HG02840 (cell line): Measurements from ENCODE around the gene THSD7B.
"Not testable (repeated sequence)": the region's sequence is repeated elsewhere in the genome, so short reads cannot be mapped to it uniquely, and the experiment has no call there.

Experiments used
- ATAC-seq: cut with Tn5 transposase; IDR thresholded peaks from one replicate; pipeline ENCODE4 v1.9.1; 2021; ENCODE audit warnings: mild to moderate bottlenecking, moderate library complexity, moderate number of reproducible peaks; ENCODE audit not compliant: unreplicated experiment, low FRiP score

Gene THSD7B

GRCh38 chr2:137321566-137321965 is 556.2 kb downstream of the THSD7B start:
- no peak for ATAC-seq

DNA sequence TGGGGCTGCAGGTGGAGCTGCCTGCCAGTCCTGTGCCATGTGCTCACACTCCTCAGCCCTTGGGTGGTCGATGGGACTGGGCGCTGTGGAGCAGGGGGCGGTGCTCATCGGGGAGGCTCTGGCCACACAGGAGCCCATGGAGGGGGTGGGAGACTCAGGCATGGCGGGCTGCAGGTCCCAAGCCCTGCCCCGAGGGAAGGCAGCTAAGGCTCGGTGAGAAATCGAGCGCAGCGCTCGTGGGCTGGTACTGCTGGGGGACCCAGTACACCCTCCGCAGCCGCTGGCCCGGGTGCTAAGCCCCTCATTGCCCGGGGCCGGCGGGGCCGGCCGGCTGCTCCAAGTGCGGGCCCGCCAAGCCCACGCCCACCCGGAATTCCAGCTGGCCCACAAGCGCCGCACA is 566.2 kb downstream of the THSD7B start:
- not testable (repeated sequence) for ATAC-seq

GRCh38 chr2:137333386-137334165 is 568.2 kb downstream of the THSD7B start:
- ATAC-seq, result no peak

DNA sequence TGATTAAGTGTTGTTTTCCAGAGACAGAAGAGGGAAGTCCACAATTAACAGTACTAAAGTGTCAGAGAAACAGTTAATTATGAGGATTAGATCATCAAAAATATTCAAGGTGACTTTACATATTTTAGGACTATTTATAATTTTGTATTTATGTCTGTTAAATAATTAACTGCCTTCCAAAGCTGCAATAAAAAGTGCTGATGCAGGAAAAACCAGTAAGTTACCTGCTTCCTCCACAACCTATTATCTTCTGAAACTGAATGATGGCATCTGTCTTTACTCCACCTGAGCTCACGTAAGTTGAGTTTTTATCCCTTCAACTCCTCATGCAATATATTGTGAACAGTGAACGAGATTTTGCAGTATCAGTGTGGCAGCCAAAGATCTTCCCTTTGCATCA is 570.7 kb downstream of the THSD7B start:
- no peak for ATAC-seq

- ATAC-seq, result no peak
Observed at GRCh38 chr2:137339051-137339450, 573.7 kb downstream of the THSD7B start.

DNA sequence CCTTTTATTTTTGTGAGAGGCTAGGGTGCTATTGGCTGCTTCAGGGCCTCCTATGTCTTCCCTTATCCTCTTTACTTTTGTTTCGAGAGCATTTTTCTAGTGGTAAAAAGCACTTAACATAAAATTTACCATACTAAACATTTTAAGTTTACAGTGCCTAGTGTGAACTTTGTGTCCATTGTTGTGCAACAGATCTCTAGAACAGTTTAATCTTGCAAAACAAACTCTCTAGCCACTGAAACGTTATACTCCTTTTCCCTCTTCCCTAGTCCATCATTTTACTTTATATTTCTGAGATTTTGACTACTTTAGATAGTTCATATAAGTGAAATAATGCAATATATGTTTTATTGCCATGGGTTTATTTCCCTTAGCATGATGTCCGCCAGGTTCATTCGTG is 580.6 kb downstream of the THSD7B start:
- ATAC-seq, result no peak

- ATAC-seq, result no peak
Observed at GRCh38 chr2:137348301-137348700, 583.0 kb downstream of the THSD7B start.

DNA sequence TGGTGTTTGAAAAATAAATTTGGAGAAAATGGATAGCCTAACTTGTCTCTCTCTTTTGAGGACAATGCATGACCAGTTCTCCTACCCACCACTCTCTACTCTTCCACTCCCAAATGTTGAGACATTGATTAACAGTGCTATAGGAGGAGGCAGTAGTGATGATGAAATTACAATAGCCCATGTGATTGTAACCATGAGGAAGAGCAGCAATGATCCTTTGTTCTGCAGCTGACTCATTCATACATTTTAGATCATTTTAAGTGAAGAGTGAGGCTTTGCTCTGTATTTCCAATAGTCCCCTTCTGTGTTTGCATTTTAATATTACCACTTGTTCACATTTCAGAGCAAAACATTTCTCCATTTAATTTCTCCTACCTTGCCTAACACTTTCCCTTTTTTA is 592.3 kb downstream of the THSD7B start:
- ATAC-seq, result no peak

- ATAC-seq, result no peak
Observed at GRCh38 chr2:137367361-137367760, 602.0 kb downstream of the THSD7B start.

GRCh38 chr2:137369106-137369505 is 603.8 kb downstream of the THSD7B start:
- no peak for ATAC-seq

GRCh38 chr2:137379186-137379585 is 613.8 kb downstream of the THSD7B start:
- ATAC-seq, result no peak

- no peak for ATAC-seq
Observed at GRCh38 chr2:137380610-137381009, 615.3 kb downstream of the THSD7B start.

GRCh38 chr2:137381731-137382130 is 616.4 kb downstream of the THSD7B start:
- ATAC-seq, result no peak

GRCh38 chr2:137383391-137383790 is 618.0 kb downstream of the THSD7B start:
- ATAC-seq, result no peak

DNA sequence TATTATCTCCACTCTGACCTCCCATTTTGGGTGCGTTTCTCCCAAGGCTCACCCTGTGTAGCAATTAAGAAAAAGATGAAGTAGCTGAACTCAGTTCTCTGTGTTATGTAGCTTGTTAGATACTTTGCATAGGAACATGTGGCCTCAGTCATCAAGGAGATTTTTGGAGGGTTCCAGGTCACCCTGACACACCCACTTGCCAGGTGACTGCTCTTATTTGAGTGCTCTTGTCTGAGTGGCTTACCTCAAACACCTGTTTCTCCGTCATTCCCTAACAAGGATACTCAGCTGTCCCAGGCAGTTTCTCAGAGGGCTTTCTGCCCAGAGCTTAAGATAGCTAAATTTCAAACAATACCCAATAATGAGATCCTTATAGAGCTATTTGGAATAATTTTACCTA is 621.7 kb downstream of the THSD7B start:
- no peak for ATAC-seq

- no peak for ATAC-seq
Observed at GRCh38 chr2:137405496-137405895, 640.2 kb downstream of the THSD7B start.

GRCh38 chr2:137411585-137411984 is 646.2 kb downstream of the THSD7B start:
- ATAC-seq, result no peak

DNA sequence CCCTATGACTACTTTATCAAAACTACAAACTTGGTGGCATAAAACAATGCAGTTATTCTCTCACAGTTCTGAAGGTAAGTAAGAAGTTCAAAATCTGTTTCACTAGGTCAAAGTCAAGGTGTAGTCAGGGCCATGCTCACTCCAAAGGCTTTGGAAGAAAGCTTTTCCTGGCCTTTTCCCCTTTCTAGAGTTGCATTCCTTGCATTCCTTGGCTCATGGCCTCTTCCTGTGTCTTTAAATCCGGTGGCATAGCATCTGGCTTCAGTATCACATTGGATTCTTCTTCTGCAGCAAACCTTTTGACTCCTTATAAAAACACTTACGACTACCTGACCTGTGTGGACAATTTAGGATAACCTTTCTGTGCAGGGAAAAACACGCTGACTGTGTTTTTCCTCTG is 655.4 kb downstream of the THSD7B start:
- no peak for ATAC-seq

GRCh38 chr2:137435162-137435561 is 669.8 kb downstream of the THSD7B start:
- no peak for ATAC-seq

- ATAC-seq, result no peak
Observed at GRCh38 chr2:137437386-137437785, 672.0 kb downstream of the THSD7B start.

- no peak for ATAC-seq
Observed at GRCh38 chr2:137444970-137445369, 679.6 kb downstream of the THSD7B start.

- no peak for ATAC-seq
Observed at GRCh38 chr2:137449454-137449853, 684.1 kb downstream of the THSD7B start.

GRCh38 chr2:137454886-137455285 is 689.5 kb downstream of the THSD7B start:
- no peak for ATAC-seq
